MCF 10A (cell line): Measurements from ENCODE around the gene PACRG. TPM values are rescaled to one million over a fixed set of nuclear protein-coding genes. Genes with fewer than 3 reads are reported as not detected.

Source experiments
- BruUV-seq: library from RNA; stranded (reverse); fragments of 400-500 nt; replicated peaks from 2 replicates; lab custom pipeline; 2021; lab: Mats Ljungman, UMichigan
- CTCF ChIA-PET: fragments of 300-600 bp; sonication (Branson Sonifier 250); formaldehyde crosslinking; extraction: SDS; loops from one replicate; lab custom pipeline; 2021; ENCODE audit warnings: antibody characterized with exemption, inconsistent platforms; lab: Yijun Ruan, JAX
- POLR2A ChIA-PET: fragments of 300-600, 350-650 bp; sonication (Branson Sonifier 250); formaldehyde crosslinking; extraction: SDS; loops from one replicate; lab custom pipeline; 2020; ENCODE audit warnings: antibody characterized with exemption, inconsistent platforms; lab: Yijun Ruan, JAX
- DNase-seq: peaks from one replicate; pipeline ENCODE4 v3.0.0-alpha.2; 2018; ENCODE audit not compliant: unreplicated experiment
- H3K27ac Mint-ChIP-seq: one replicate; pipeline ENCODE4 v1.8.0; 2022; ENCODE audit warnings: mild to moderate bottlenecking, low read depth, mixed read lengths; ENCODE audit not compliant: unreplicated experiment
- H3K27me3 Mint-ChIP-seq: one replicate; pipeline ENCODE4 v1.8.0; 2022; ENCODE audit warnings: mixed read lengths; ENCODE audit not compliant: insufficient read depth, unreplicated experiment
- H3K36me3 Mint-ChIP-seq: one replicate; pipeline ENCODE4 v1.8.0; 2022; ENCODE audit warnings: mild to moderate bottlenecking, moderate library complexity, mixed read lengths; ENCODE audit not compliant: insufficient read depth, unreplicated experiment
- H3K4me1 Mint-ChIP-seq: one replicate; pipeline ENCODE4 v1.8.0; 2022; ENCODE audit warnings: mixed read lengths; ENCODE audit not compliant: insufficient read depth, unreplicated experiment
- H3K4me3 Mint-ChIP-seq: one replicate; pipeline ENCODE4 v1.8.0; 2022; ENCODE audit warnings: mild to moderate bottlenecking, moderate library complexity, mixed read lengths; ENCODE audit not compliant: unreplicated experiment
- H3K9me3 Mint-ChIP-seq: one replicate; pipeline ENCODE4 v1.8.0; 2022; ENCODE audit warnings: mixed read lengths; ENCODE audit not compliant: unreplicated experiment
- CTCF ChIP-seq: fragments of 200-600 bp; IDR thresholded peaks from one replicate; pipeline ENCODE4 v1.8.0; 2022; ENCODE audit warnings: antibody characterized with exemption, mild to moderate bottlenecking; ENCODE audit not compliant: unreplicated experiment
- intact Hi-C: fragments of 100-400 bp; cut with micrococcal nuclease; formaldehyde crosslinking; loops from 2 replicates; pipeline ENCODE4 v1.14.1; 2022
- total RNA-seq: library from RNA; stranded (reverse); gene quantifications from 2 replicates; pipeline ENCODE4 v1.2.3, GENCODE V29; 2022

PACRG gene
- total RNA-seq, 1 experiment from 2014 or later = not detected

GRCh38 chr6:162772466-162772865 is 44.7 kb downstream of the PACRG start:
- no peak overlapping the region for H3K27ac Mint-ChIP-seq
- CTCF ChIA-PET = no interaction called here

GRCh38 chr6:162773996-162774395 is 46.2 kb downstream of the PACRG start:
- Mint-ChIP-seq H3K36me3 (no peaks in the 10 kb centered on the region), H3K4me3 (no peak overlapping the region), H3K4me1 (no peaks in the 10 kb centered on the region), H3K9me3 (no peaks in the 10 kb centered on the region), H3K27ac (no peak overlapping the region), H3K27me3 (no peaks in the 10 kb centered on the region)
- no peak for DNase-seq
- no TSS peak for BruUV-seq
- intact Hi-C loops = no loop called here
- CTCF ChIA-PET = no interaction called here
- POLR2A ChIA-PET = no interaction called here
- no peak for TF ChIP-seq CTCF

More at GRCh38 chr6:162772466-162772865, 44.7 kb downstream of the PACRG start:
- no peaks in the 10 kb centered on the region for H3K27me3 Mint-ChIP-seq
- H3K36me3 Mint-ChIP-seq = no peaks in the 10 kb centered on the region
- no peak for DNase-seq
- no peak for TF ChIP-seq CTCF
- no TSS peak for BruUV-seq
- H3K9me3 Mint-ChIP-seq = no peaks in the 10 kb centered on the region
- intact Hi-C loops = no loop called here
- POLR2A ChIA-PET = no interaction called here
- H3K4me3 Mint-ChIP-seq = no peak overlapping the region
- no peaks in the 10 kb centered on the region for H3K4me1 Mint-ChIP-seq

DNA sequence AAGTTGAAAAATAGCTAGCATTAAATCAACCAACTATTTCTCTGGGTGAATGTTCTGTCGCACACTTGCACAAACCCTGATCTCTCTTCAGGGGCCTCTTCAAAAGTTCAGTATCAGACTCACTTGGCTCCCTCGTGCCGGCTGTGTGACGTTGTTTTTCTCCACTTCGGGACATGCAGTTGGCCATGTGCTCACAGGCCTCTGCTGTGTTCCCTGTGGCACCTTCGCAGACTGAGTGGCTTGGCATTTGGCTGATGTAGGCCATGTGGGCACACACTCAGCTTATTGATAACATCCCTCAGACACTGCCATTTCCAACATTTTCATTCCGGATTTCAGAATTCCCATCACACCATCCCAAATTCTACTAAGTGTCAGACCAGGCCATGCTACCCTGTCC is 49.3 kb downstream of the PACRG start:
- POLR2A ChIA-PET = no interaction called here
- Mint-ChIP-seq H3K9me3 (peaks cover 8% of the 10 kb centered on the region), H3K27ac (no peak overlapping the region), H3K4me3 (no peak overlapping the region), H3K27me3 (no peaks in the 10 kb centered on the region), H3K36me3 (no peaks in the 10 kb centered on the region), H3K4me1 (no peaks in the 10 kb centered on the region)
- DNase-seq = no peak
- intact Hi-C loops = no loop called here
- BruUV-seq = no TSS peak
- TF ChIP-seq CTCF = no peak
- CTCF ChIA-PET = no interaction called here

DNA sequence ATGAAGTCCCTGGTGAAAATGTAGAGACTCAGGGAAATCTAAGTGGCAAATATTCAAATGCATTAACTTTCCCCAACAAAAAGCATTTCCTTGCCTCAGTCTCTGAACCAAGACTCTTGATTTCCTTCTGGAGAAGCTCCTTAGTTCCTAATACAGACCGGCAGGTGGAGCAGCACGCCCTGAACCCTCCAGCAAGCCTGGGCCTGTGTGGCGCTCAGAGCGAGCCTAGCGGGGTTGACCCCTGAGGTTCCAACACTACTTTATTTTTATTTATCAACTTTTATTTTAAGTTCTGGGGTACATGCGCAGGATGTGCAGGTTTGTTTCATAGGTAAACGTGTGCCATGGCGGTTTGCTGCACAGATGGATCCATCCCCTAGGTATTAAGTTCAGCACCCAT is 50.8 kb downstream of the PACRG start:
- Mint-ChIP-seq H3K4me1 (no peaks in the 10 kb centered on the region), H3K27me3 (no peaks in the 10 kb centered on the region), H3K9me3 (peaks cover 16% of the 10 kb centered on the region), H3K4me3 (no peak overlapping the region), H3K27ac (no peak overlapping the region), H3K36me3 (no peaks in the 10 kb centered on the region)
- intact Hi-C loops = no loop called here
- POLR2A ChIA-PET = no interaction called here
- no peak for DNase-seq
- no TSS peak for BruUV-seq
- no peak for TF ChIP-seq CTCF
- CTCF ChIA-PET = no interaction called here
